ENCODE data around the gene NRIP2.
A peak's percentile ranks its signal among the peaks of the same experiment; 100 is the strongest.
"Not testable (repeated sequence)": the region's sequence is repeated elsewhere in the genome, so short reads cannot be mapped to it uniquely, and the experiment has no call there.

Gene NRIP2

GRCh38 chr12:2834581-2835491, at the start of gene NRIP2:
Gene NRIP2, minus strand, starts transcription at chr12:2835035. Its CDS starts 52 bp downstream, at chr12:2834983.
- H3K4me3 ChIP-seq (ENCODE audit: insufficient read length, low read depth): no peak within 1 kb of the TSS
- TF ChIP-seq SUZ12 (IDR thresholded peaks at IDR 0.05; ENCODE audit: extremely low read depth, insufficient read depth, insufficient read length): no peak
- TF ChIP-seq YY1 (IDR thresholded peaks at IDR 0.05; ENCODE audit: insufficient read depth, insufficient read length): no peak
- no peak for TF ChIP-seq ZNF274 (IDR thresholded peaks at IDR 0.05; ENCODE audit: low read depth, low read length)
- peaks cover 63% of the 10 kb centered on the region for H3K36me3 ChIP-seq (ENCODE audit: insufficient read depth, insufficient read length, low read length)
- no peak for DNase-seq (ENCODE audit: low read depth, low spot score)
- H3K27me3 ChIP-seq (ENCODE audit: insufficient read depth, insufficient read length): no peaks in the 10 kb centered on the region
- H3K9ac ChIP-seq (ENCODE audit: insufficient read length, low read depth): peak within 1 kb of the TSS; percentile 34
- peaks cover 21% of the 10 kb centered on the region for H3K4me1 ChIP-seq (ENCODE audit: insufficient read depth, insufficient read length)
- H3K9me3 ChIP-seq (ENCODE audit: insufficient read depth, low read length): no peaks in the 10 kb centered on the region

- Histone ChIP-seq H3K4me3 (ENCODE audit: insufficient read length, low read depth) (no peak overlapping the region), H3K9ac (ENCODE audit: insufficient read length, low read depth) (peak overlapping the region; percentile 37)
Measured at GRCh38 chr12:2879853-2880252, 45.0 kb upstream of the NRIP2 start.

GRCh38 chr12:2877953-2878732, 43.3 kb upstream of the NRIP2 start:
- H3K27me3 ChIP-seq (ENCODE audit: insufficient read depth, insufficient read length): no peaks in the 10 kb centered on the region
- H3K36me3 ChIP-seq (ENCODE audit: insufficient read depth, insufficient read length, low read length): peaks cover 47% of the 10 kb centered on the region
- peak; percentile 80 for DNase-seq (ENCODE audit: low read depth, low spot score)
- H3K4me3 ChIP-seq (ENCODE audit: insufficient read length, low read depth): peak overlapping the region; percentile 99
- H3K4me1 ChIP-seq (ENCODE audit: insufficient read depth, insufficient read length): peaks cover 6% of the 10 kb centered on the region
- TF ChIP-seq ZNF274 (IDR thresholded peaks at IDR 0.05; ENCODE audit: low read depth, low read length) (no peak), YY1 (IDR thresholded peaks at IDR 0.05; ENCODE audit: insufficient read depth, insufficient read length) (peak; percentile 4)
- H3K9me3 ChIP-seq (ENCODE audit: insufficient read depth, low read length): no peaks in the 10 kb centered on the region
- peak overlapping the region; percentile 89 for H3K9ac ChIP-seq (ENCODE audit: insufficient read length, low read depth)

More at GRCh38 chr12:2879853-2880252, 45.0 kb upstream of the NRIP2 start:
- TF ChIP-seq ZNF274 (IDR thresholded peaks at IDR 0.05; ENCODE audit: low read depth, low read length) (no peak), SUZ12 (IDR thresholded peaks at IDR 0.05; ENCODE audit: extremely low read depth, insufficient read depth, insufficient read length) (no peak), YY1 (IDR thresholded peaks at IDR 0.05; ENCODE audit: insufficient read depth, insufficient read length) (no peak)
- Histone ChIP-seq H3K27me3 (ENCODE audit: insufficient read depth, insufficient read length) (no peaks in the 10 kb centered on the region), H3K4me1 (ENCODE audit: insufficient read depth, insufficient read length) (peaks cover 6% of the 10 kb centered on the region), H3K36me3 (ENCODE audit: insufficient read depth, insufficient read length, low read length) (peaks cover 33% of the 10 kb centered on the region), H3K9me3 (ENCODE audit: insufficient read depth, low read length) (no peaks in the 10 kb centered on the region)
- no peak for DNase-seq (ENCODE audit: low read depth, low spot score)

DNA sequence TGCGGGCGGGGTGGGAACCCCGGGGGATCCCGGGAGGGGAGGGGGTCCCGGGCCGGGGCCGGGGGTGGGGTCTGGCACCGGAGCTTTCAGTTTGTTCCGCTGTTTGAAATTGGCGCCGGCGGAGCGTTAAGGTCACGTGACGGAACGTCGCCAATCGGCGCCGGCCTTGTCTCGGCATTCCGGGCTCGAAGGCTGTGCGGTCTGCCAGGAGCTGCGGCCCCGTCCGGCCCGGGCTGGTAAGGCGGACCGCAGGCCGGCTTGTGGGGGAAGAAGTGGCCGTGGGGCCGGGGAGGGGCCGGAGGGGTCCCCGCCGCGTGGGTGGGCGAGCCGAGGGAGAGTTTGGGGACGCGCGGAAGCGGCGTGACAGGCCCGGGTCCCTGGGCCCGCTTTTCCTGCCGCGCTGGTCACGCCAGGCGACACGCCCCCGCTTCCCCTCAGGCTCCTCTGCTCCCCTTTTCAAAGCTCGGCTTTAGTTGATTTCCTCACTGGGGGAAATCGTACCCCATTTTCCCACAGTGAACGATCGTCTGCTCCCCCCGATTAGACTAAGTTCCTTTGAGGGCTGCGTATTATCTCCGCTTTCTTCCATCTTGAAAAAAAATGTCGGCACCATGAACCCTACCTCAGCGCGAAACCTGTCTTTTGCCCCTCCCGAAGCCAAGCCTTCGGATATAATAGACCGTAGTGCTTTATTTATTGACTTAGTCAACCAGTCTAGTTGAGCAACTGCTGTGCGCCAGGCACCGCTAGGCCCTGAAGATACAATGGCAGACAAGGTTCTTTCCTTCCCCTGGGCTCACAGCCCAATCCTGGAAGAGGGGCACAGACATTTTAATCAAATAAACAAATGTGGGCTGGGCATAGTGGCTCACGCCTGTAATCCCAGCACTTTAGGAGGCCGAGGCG, 42.5 kb upstream of the NRIP2 start, which contains the start of the genes FOXM1 and RHNO1:
TSS of gene FOXM1 (minus strand) at position 128 of the 906 bp plus-strand sequence. CDS start 2,696 bp downstream, outside the sequence.
TSS of gene RHNO1 (plus strand) at position 177 of the 906 bp plus-strand sequence. CDS start 8,144 bp downstream, outside the sequence.
- H3K9ac ChIP-seq (ENCODE audit: insufficient read length, low read depth): peak within 1 kb of the TSS; percentile 100
- no peaks in the 10 kb centered on the region for H3K27me3 ChIP-seq (ENCODE audit: insufficient read depth, insufficient read length)
- peak within 1 kb of the TSS; percentile 99 for H3K4me3 ChIP-seq (ENCODE audit: insufficient read length, low read depth)
- peaks cover 54% of the 10 kb centered on the region for H3K36me3 ChIP-seq (ENCODE audit: insufficient read depth, insufficient read length, low read length)
- peak; percentile 51 for TF ChIP-seq YY1 (IDR thresholded peaks at IDR 0.05; ENCODE audit: insufficient read depth, insufficient read length)
- no peak for TF ChIP-seq SUZ12 (IDR thresholded peaks at IDR 0.05; ENCODE audit: extremely low read depth, insufficient read depth, insufficient read length)
- TF ChIP-seq ZNF274 (IDR thresholded peaks at IDR 0.05; ENCODE audit: low read depth, low read length): no peak
- no peaks in the 10 kb centered on the region for H3K9me3 ChIP-seq (ENCODE audit: insufficient read depth, low read length)
- DNase-seq (ENCODE audit: low read depth, low spot score): peak; percentile 99
- H3K4me1 ChIP-seq (ENCODE audit: insufficient read depth, insufficient read length): peaks cover 6% of the 10 kb centered on the region

DNA sequence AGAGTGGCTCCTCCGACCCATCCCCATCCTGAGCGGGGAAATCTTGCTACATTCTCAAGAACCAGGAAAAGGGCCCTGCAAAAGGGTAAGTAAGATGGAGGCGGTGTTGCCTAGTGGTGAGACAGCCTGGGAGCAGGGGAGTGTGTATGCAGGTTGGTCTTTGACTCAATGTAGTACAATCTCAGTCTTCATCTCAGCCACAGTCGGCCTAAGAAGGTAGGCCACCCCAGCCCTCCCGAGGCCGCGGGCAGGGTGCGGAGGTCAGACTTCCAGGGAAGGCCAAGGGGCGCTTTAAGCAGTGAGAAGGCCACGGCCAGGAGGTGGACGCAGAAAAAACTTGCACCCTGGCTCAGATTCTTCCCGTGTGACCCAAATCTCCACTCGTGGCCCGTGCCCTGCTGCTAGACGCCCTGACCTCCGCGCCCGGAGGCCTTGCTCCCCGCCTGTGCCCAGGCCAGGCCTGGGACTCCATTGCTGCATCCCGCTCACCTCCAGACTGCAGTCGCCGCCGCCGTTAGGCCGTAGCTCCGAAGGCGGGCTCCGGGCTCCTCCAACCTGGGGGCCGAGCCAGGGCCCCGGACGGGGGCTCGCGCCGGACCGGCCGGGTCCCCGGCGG, 41.7 kb upstream of the NRIP2 start:
- H3K9ac ChIP-seq (ENCODE audit: insufficient read length, low read depth): peak overlapping the region; percentile 100
- TF ChIP-seq YY1 (IDR thresholded peaks at IDR 0.05; ENCODE audit: insufficient read depth, insufficient read length) (no peak), SUZ12 (IDR thresholded peaks at IDR 0.05; ENCODE audit: extremely low read depth, insufficient read depth, insufficient read length) (no peak), ZNF274 (IDR thresholded peaks at IDR 0.05; ENCODE audit: low read depth, low read length) (no peak)
- H3K9me3 ChIP-seq (ENCODE audit: insufficient read depth, low read length): no peaks in the 10 kb centered on the region
- no peak for DNase-seq (ENCODE audit: low read depth, low spot score)
- H3K4me1 ChIP-seq (ENCODE audit: insufficient read depth, insufficient read length): peaks cover 6% of the 10 kb centered on the region
- peak overlapping the region; percentile 99 for H3K4me3 ChIP-seq (ENCODE audit: insufficient read length, low read depth)
- H3K27me3 ChIP-seq (ENCODE audit: insufficient read depth, insufficient read length): no peaks in the 10 kb centered on the region
- H3K36me3 ChIP-seq (ENCODE audit: insufficient read depth, insufficient read length, low read length): peaks cover 59% of the 10 kb centered on the region

DNA sequence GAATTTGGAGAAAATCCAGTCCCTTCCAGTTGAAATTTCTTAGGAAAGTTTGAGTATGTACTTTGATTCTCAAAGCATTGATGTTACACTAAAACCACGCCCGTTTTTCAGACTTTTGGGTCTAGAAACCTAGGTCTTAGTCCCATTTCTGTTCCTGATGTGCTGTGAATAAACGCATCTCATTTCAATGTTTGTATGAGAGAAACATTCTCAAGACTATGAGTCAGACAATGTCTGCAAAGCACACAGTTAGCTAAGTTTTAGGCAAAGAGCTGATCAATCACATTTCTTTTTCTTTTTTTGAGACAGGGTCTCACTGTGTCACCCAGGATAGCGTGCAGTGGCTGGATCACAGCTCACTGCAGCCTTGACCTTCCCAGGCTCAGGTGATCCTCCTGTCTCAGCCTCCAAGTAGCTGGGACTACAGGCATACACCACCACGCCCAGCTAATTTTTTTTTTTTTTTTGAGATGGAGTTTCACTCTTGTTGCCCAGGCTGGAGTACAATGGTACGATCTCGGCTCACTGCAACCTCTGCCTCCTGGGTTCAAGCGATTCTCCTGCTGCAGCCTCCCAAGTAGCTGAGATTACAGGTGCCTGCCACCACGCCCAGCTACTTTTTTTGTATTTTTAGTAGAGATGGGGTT, 34.3 kb upstream of the NRIP2 start:
- H3K9ac ChIP-seq (ENCODE audit: insufficient read length, low read depth); DNase-seq (ENCODE audit: low read depth, low spot score); H3K27me3 ChIP-seq (ENCODE audit: insufficient read depth, insufficient read length); H3K4me1 ChIP-seq (ENCODE audit: insufficient read depth, insufficient read length); H3K4me3 ChIP-seq (ENCODE audit: insufficient read length, low read depth); H3K9me3 ChIP-seq (ENCODE audit: insufficient read depth, low read length): not testable (repeated sequence)
- H3K36me3 ChIP-seq (ENCODE audit: insufficient read depth, insufficient read length, low read length): peaks cover 89% of the 10 kb centered on the region

All from NT2/D1 (cell line).